IMR-90 (cell line): Measurements from ENCODE around the gene USPL1. TPM values are rescaled to one million over a fixed set of nuclear protein-coding genes. Genes with fewer than 3 reads are reported as not detected.
A peak's percentile ranks its signal among the peaks of the same experiment; 100 is the strongest.

Experiments used
- ATAC-seq: fragments of 200-7000 bp; cut with Tn5 transposase; 2 replicates; pipeline ENCODE4 v1.9.1; 2020; ENCODE audit warnings: low read depth, mild to moderate bottlenecking, moderate library complexity
- BruUV-seq: library from RNA; stranded (reverse); fragments of 400-500 nt; replicated peaks from 2 replicates; lab custom pipeline; 2021; lab: Mats Ljungman, UMichigan
- CTCF ChIA-PET: fragments of 300-600 bp; formaldehyde crosslinking; extraction: SDS; loops from one replicate; lab custom pipeline; 2021; ENCODE audit warnings: antibody characterized with exemption; lab: Yijun Ruan, JAX
- POLR2A ChIA-PET: fragments of 300-600 bp; sonication (Branson Sonifier 250); formaldehyde crosslinking; loops from one replicate; lab custom pipeline; 2022; ENCODE audit warnings: antibody characterized with exemption; ENCODE audit not compliant: unreplicated experiment; lab: Charles Lee
- DNase-seq: peaks from one replicate; pipeline ENCODE4 v3.0.0; 2013
- H2AFZ ChIP-seq: replicated peaks from 2 replicates; pipeline ENCODE3; 2013; ENCODE audit warnings: low read length, mild to moderate bottlenecking; ENCODE audit not compliant: poor library complexity
- H2AK5ac ChIP-seq: 2 replicates; pipeline ENCODE4 v1.6.1; 2013; ENCODE audit warnings: low read depth, low read length, inconsistent platforms
- H2AK9ac ChIP-seq: replicated peaks from 2 replicates; pipeline ENCODE3; 2013; ENCODE audit warnings: mild to moderate bottlenecking, low read depth, low read length, moderate library complexity; ENCODE audit not compliant: poor library complexity
- H2BK120ac ChIP-seq: 2 replicates; pipeline ENCODE4 v1.6.1; 2013; ENCODE audit warnings: low read depth, low read length, inconsistent platforms
- H2BK15ac ChIP-seq: 3 replicates; pipeline ENCODE4 v1.6.1; 2013; ENCODE audit warnings: low read depth, low read length, inconsistent platforms
- H2BK20ac ChIP-seq: 2 replicates; pipeline ENCODE4 v1.6.1; 2013; ENCODE audit warnings: low read depth, mild to moderate bottlenecking, inconsistent platforms, low read length, moderate library complexity
- H2BK5ac ChIP-seq: 2 replicates; pipeline ENCODE4 v1.6.1; 2013; ENCODE audit warnings: mild to moderate bottlenecking, low read depth, low read length, inconsistent platforms; ENCODE audit not compliant: poor library complexity, severe bottlenecking
- H3K14ac ChIP-seq: replicated peaks from 2 replicates; pipeline ENCODE4 v1.6.1; 2013; ENCODE audit warnings: low read depth, low read length, inconsistent platforms
- H3K18ac ChIP-seq: 2 replicates; pipeline ENCODE4 v1.6.1; 2013; ENCODE audit warnings: low read depth, low read length, control low read depth
- H3K23ac ChIP-seq: 2 replicates; pipeline ENCODE4 v1.6.1; 2013; ENCODE audit warnings: low read depth, low read length, inconsistent platforms
- H3K27ac ChIP-seq: 2 replicates; pipeline ENCODE4 v1.5.1; 2013; ENCODE audit warnings: mild to moderate bottlenecking, control low read depth, low read length; ENCODE audit not compliant: insufficient read depth
- H3K27me3 ChIP-seq: 2 replicates; pipeline ENCODE4 v1.6.1; 2013; ENCODE audit warnings: low read length; ENCODE audit not compliant: control insufficient read depth, insufficient read depth
- H3K36me3 ChIP-seq: 2 replicates; pipeline ENCODE4 v1.6.1; 2013; ENCODE audit warnings: low read length, mixed read lengths; ENCODE audit not compliant: control insufficient read depth, insufficient read depth
- H3K4ac ChIP-seq: 2 replicates; pipeline ENCODE4 v1.6.1; 2013; ENCODE audit warnings: low read depth, low read length, inconsistent platforms
- H3K4me1 ChIP-seq: 2 replicates; pipeline ENCODE4 v1.6.1; 2013; ENCODE audit warnings: low read length, mixed read lengths; ENCODE audit not compliant: control insufficient read depth, insufficient read depth
- H3K4me2 ChIP-seq: 2 replicates; pipeline ENCODE4 v1.6.1; 2013; ENCODE audit warnings: low read depth, mild to moderate bottlenecking, control low read depth, low read length, moderate library complexity
- H3K4me3 ChIP-seq: 2 replicates; pipeline ENCODE4 v1.5.1; 2013; ENCODE audit warnings: low read depth, mild to moderate bottlenecking, control low read depth, low read length, moderate library complexity; ENCODE audit not compliant: insufficient read depth
- H3K56ac ChIP-seq: 2 replicates; pipeline ENCODE4 v1.6.1; 2013; ENCODE audit warnings: low read length, inconsistent platforms; ENCODE audit not compliant: insufficient read depth; ENCODE audit errors: extremely low read depth
- H3K79me1 ChIP-seq, 2 experiments: 2 replicates each; pipeline ENCODE4 v1.6.1; 2013; ENCODE audit warnings: low read length in 2 of 2, inconsistent platforms in 1 of 2, low read depth in 1 of 2
- H3K9ac ChIP-seq: 2 replicates; pipeline ENCODE4 v1.6.1; 2013; ENCODE audit warnings: low read depth, low read length, control low read depth
- H3K9me1 ChIP-seq: 2 replicates; pipeline ENCODE4 v1.6.1; 2013; ENCODE audit warnings: low read length, inconsistent platforms; ENCODE audit not compliant: insufficient read depth
- H3K9me3 ChIP-seq: 2 replicates; pipeline ENCODE4 v1.6.1; 2013; ENCODE audit warnings: low read length; ENCODE audit not compliant: control insufficient read depth, insufficient read depth
- H4K20me1 ChIP-seq: 2 replicates; pipeline ENCODE4 v1.6.1; 2013; ENCODE audit warnings: low read length, inconsistent platforms; ENCODE audit not compliant: insufficient read depth
- H4K5ac ChIP-seq: 2 replicates; pipeline ENCODE4 v1.6.1; 2013; ENCODE audit warnings: mild to moderate bottlenecking, low read depth, low read length, control low read depth
- H4K8ac ChIP-seq, 2 experiments: 2 replicates each; pipeline ENCODE4 v1.6.1; 2013; ENCODE audit warnings: low read depth in 2 of 2, low read length in 2 of 2, control low read depth in 1 of 2, inconsistent platforms in 1 of 2
- H4K91ac ChIP-seq: 2 replicates; pipeline ENCODE4 v1.6.1; 2013; ENCODE audit warnings: low read depth, low read length, inconsistent platforms; ENCODE audit not compliant: insufficient read depth
- BHLHE40 ChIP-seq: fragments of 150-350 bp; IDR thresholded peaks from 2 replicates; pipeline ENCODE4 v1.6.1; 2016; ENCODE audit warnings: mild to moderate bottlenecking, low read depth, low read length
- MXI1 ChIP-seq: IDR thresholded peaks from 2 replicates; pipeline ENCODE4 v1.6.1; 2012; ENCODE audit warnings: low read depth, mild to moderate bottlenecking, low read length, moderate library complexity, borderline replicate concordance
- WGBS, 2 experiments: methylation state at CpG; one replicate each; pipeline versions ENCODE4 v1.1.5 to v1.1.7; 2013; ENCODE audit warnings: missing lambda C conversion rate in 2 of 2; ENCODE audit not compliant: insufficient read length in 1 of 2; ENCODE audit errors: extremely low coverage in 2 of 2; 5-methylcytosine and 5-hydroxymethylcytosine counted together
- dilution Hi-C: fragments of 300-500 bp; cut with HindIII; formaldehyde crosslinking; loops from one replicate; pipeline ENCODE4 v1.14.3; 2018; ENCODE audit warnings: low sequenced_read_pairs; ENCODE audit not compliant: unreplicated experiment
- in situ Hi-C: fragments of 300-500 bp; cut with MboI; formaldehyde crosslinking; loops from 3 replicates; pipeline ENCODE4 v1.14.3; 2019; ENCODE audit warnings: low sequenced_read_pairs, inconsistent platforms, mixed read lengths
- intact Hi-C: fragments of 100-400 bp; cut with micrococcal nuclease; formaldehyde crosslinking; loops from 2 replicates; pipeline ENCODE4 v1.10.0; 2022
- polyA plus RNA-seq, 3 experiments: library from polyadenylated mRNA; depleted of rRNA; stranded (reverse); fragments of >200 nt; gene quantifications; 2 replicates each; pipeline ENCODE4 v1.2.3, GENCODE V29; 2012; ENCODE audit warnings: low replicate concordance in 1 of 3
- total RNA-seq: library from RNA; depleted of rRNA; stranded (reverse); fragments of >200 nt; gene quantifications from 2 replicates; pipeline ENCODE4 v1.2.3, GENCODE V29; 2012
- TF ChIP-seq, protein P1 (sequence below): fragments of 150-350 bp; IDR thresholded peaks from 2 replicates; pipeline ENCODE4 v1.6.1; 2017; ENCODE audit warnings: mild to moderate bottlenecking, antibody characterized with exemption, low read length, low read depth

USPL1 gene
- total and polyA plus RNA-seq, 2 of the 4 experiments (the other 2 are of a cell fraction): 12.1 to 15.4 TPM

GRCh38 chr13:30618186-30618929 is 638 bp downstream of the USPL1 start:
- dilution Hi-C loops: no loop called here
- peaks cover 4% of the 10 kb centered on the region for H3K36me3 ChIP-seq

More at GRCh38 chr13:30618186-30618929, 638 bp downstream of the USPL1 start:
- Histone ChIP-seq H3K9me1 (peaks cover 2% of the 10 kb centered on the region; the same call in 1 of the 2 replicates), H4K91ac (peak overlapping the region; percentile 88), H3K4me3 (peak overlapping the region; percentile 72), H3K9me3 (no peaks in the 10 kb centered on the region), H3K4ac (peak overlapping the region; percentile 93), H2BK5ac (peak overlapping the region; percentile 84), H3K14ac (peak overlapping the region; percentile 98), H2AK5ac (peak overlapping the region; percentile 57; the same call in 1 of the 2 replicates), H2BK15ac (peak overlapping the region; percentile 29; the same call in 1 of the 3 replicates), H4K8ac (peak overlapping the region; percentile 75 to 93), H2AFZ (peak overlapping the region; percentile 94), H3K27me3 (no peaks in the 10 kb centered on the region), H4K20me1 (peaks cover 6% of the 10 kb centered on the region; the same call in 1 of the 2 replicates), H3K4me2 (peak overlapping the region; percentile 70), H3K23ac (peak overlapping the region; percentile 97), H3K79me1 (peaks cover 8 to 31% of the 10 kb centered on the region in 2 experiments), H3K18ac (peak overlapping the region; percentile 48), H3K9ac (peak overlapping the region; percentile 89), H3K27ac (peak overlapping the region; percentile 85), H4K5ac (peak overlapping the region; percentile 69), H3K4me1 (peaks cover 2% of the 10 kb centered on the region; the same call in 1 of the 2 replicates), H2BK20ac (peak overlapping the region; percentile 45; the same call in 1 of the 2 replicates), H2BK120ac (peak overlapping the region; percentile 83), H3K56ac (peak overlapping the region; percentile 94), H2AK9ac (peak overlapping the region; percentile 98)
- ChIA-PET POLR2A (interaction anchor here (0.6 kb wide), 1 partner anchor 822 kb away, joined by 3 read pairs; no protein-coding TSS in a partner anchor), CTCF (interaction anchor here (0.7 to 1.8 kb wide), 3 partner anchors 173 to 486 kb away, joined by 3 to 4 read pairs (median 3); no protein-coding TSS in a partner anchor)
- WGBS, 2 experiments: 0% methylated on average over 3 of the region's 21 CpGs; no CpG with 5 or more reads in 1 of the 2 experiments
- TSS peak; percentile 41 for BruUV-seq
- intact Hi-C loops: loop anchor here (10.0 kb wide), 1 partner anchor 364 kb away; no protein-coding TSS in a partner anchor
- no peak; the same call in 1 of the 2 replicates for ATAC-seq
- no peak for DNase-seq
- in situ Hi-C loops: loop anchor here (10.0 kb wide), 1 partner anchor 154 kb away; the partner anchor contains the start of gene HMGB1
- TF ChIP-seq BHLHE40 (peak; percentile 52; the same call in 1 of the 2 replicates), MXI1 (peak; percentile 83)
- TF ChIP-seq, protein P1, sequence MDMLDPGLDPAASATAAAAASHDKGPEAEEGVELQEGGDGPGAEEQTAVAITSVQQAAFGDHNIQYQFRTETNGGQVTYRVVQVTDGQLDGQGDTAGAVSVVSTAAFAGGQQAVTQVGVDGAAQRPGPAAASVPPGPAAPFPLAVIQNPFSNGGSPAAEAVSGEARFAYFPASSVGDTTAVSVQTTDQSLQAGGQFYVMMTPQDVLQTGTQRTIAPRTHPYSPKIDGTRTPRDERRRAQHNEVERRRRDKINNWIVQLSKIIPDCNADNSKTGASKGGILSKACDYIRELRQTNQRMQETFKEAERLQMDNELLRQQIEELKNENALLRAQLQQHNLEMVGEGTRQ: no peak
